GM21367 (cell line): ENCODE results near the gene CAMK2N2.

Experiments
- ATAC-seq: cut with Tn5 transposase; IDR thresholded peaks from one replicate; pipeline ENCODE4 v1.9.1; 2021; ENCODE audit not compliant: unreplicated experiment

Gene CAMK2N2

DNA sequence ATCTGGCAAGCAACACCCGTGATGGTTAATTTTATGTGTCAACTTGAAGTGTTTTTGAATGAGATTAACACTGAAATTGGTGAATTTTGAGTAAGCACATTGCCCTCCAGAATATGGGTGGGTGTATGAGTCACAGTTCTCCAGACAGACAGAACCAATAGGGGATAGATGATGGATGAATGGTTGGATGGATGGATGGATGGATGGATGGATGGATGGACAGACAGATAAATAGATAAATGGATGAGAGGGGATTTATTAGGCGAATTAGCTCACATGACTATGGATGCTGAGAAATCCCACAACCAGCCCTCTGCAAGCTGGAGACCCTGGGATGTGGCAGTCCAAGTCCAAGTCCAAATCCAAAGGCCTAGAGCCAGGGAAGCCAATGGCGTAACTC lies 37.4 kb downstream of the CAMK2N2 start:
- no peak for ATAC-seq

DNA sequence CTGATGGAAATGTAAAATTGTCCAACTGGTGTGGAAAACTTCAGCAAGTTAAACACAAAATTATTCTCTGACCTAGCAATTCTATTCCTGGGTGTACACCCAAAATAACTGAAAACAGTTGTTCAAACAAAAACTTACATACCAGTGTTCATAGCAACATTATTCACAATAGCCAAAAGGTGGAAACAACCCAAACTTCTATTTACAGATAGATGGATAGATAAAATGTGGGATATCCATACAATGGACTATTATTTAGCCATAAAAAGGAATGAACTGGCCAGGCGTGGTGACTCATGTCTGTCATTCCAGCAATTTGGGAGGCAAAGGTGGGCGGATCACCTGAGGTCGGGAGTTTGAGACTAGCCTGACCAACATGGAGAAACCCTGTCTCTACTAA lies 38.8 kb downstream of the CAMK2N2 start:
- ATAC-seq, result no peak

- no peak for ATAC-seq
These were observed 42.5 kb downstream of the CAMK2N2 start for GRCh38 chr3:184218814-184219213.

GRCh38 chr3:184211718-184212117 lies 49.6 kb downstream of the CAMK2N2 start:
- ATAC-seq, result no peak

GRCh38 chr3:184211297-184211696 lies 50.1 kb downstream of the CAMK2N2 start:
- ATAC-seq, result no peak
